HG03095 (cell line): ENCODE data around the gene NAV2.

Experiments
- ATAC-seq: cut with Tn5 transposase; IDR thresholded peaks from one replicate; pipeline ENCODE4 v1.9.1; 2021; ENCODE audit warnings: moderate library complexity; ENCODE audit not compliant: unreplicated experiment

NAV2 gene

GRCh38 chr11:20010851-20011225 is 298.2 kb downstream of the NAV2 start:
- ATAC-seq = no peak

- ATAC-seq = no peak
Observed at GRCh38 chr11:20011307-20011951, 298.8 kb downstream of the NAV2 start.

- no peak for ATAC-seq
Observed at GRCh38 chr11:20013346-20014066, 300.9 kb downstream of the NAV2 start.

GRCh38 chr11:20014067-20014402 is 301.4 kb downstream of the NAV2 start:
- no peak for ATAC-seq

GRCh38 chr11:20015101-20015500 is 302.5 kb downstream of the NAV2 start:
- no peak for ATAC-seq

GRCh38 chr11:20015529-20016427 is 303.1 kb downstream of the NAV2 start:
- ATAC-seq = no peak

GRCh38 chr11:20016526-20016925 is 303.9 kb downstream of the NAV2 start:
- no peak for ATAC-seq

GRCh38 chr11:20017320-20017719 is 304.7 kb downstream of the NAV2 start:
- no peak for ATAC-seq

GRCh38 chr11:20020198-20020597 is 307.6 kb downstream of the NAV2 start:
- no peak for ATAC-seq

GRCh38 chr11:20020716-20021115 is 308.1 kb downstream of the NAV2 start:
- no peak for ATAC-seq

GRCh38 chr11:20021212-20021611 is 308.6 kb downstream of the NAV2 start:
- ATAC-seq = no peak

GRCh38 chr11:20021771-20022362 is 309.2 kb downstream of the NAV2 start:
- no peak for ATAC-seq

GRCh38 chr11:20022363-20023081 is 309.9 kb downstream of the NAV2 start:
- no peak for ATAC-seq

GRCh38 chr11:20023082-20023426 is 310.4 kb downstream of the NAV2 start:
- no peak for ATAC-seq

GRCh38 chr11:20024172-20024935 is 311.7 kb downstream of the NAV2 start:
- ATAC-seq = no peak

- no peak for ATAC-seq
Observed at GRCh38 chr11:20025332-20025840, 312.7 kb downstream of the NAV2 start.

- ATAC-seq = no peak
Observed at GRCh38 chr11:20026629-20027555, 314.3 kb downstream of the NAV2 start.

GRCh38 chr11:20027556-20028013 is 314.9 kb downstream of the NAV2 start:
- no peak for ATAC-seq

- ATAC-seq = no peak
Observed at GRCh38 chr11:20029193-20029592, 316.6 kb downstream of the NAV2 start.
